K562 (cell line): ENCODE results near the gene HACE1. TPM values are rescaled to one million over a fixed set of nuclear protein-coding genes. Genes with fewer than 3 reads are reported as not detected.

Experiments used
- ATAC-seq: fragments of 200-7000 bp; cut with Tn5 transposase; 3 replicates; pipeline ENCODE4 v1.9.1; 2020; ENCODE audit warnings: moderate library complexity
- BruUV-seq: library from RNA; stranded (reverse); fragments of 400-500 nt; replicated peaks from 2 replicates; lab custom pipeline; 2021; lab: Mats Ljungman, UMichigan
- CTCF ChIA-PET: fragments of 300-600 bp; formaldehyde crosslinking; extraction: SDS; loops from one replicate; lab custom pipeline; 2021; ENCODE audit warnings: low intra/inter-chr PET ratio; lab: Yijun Ruan, JAX
- POLR2A ChIA-PET: fragments of 300-600, 350-650 bp; sonication (Branson Sonifier 250); formaldehyde crosslinking; extraction: SDS; loops from one replicate; lab custom pipeline; 2021; ENCODE audit warnings: antibody characterized with exemption, inconsistent platforms; lab: Yijun Ruan, JAX
- DNase-seq, 4 experiments: peaks; one replicate each; pipeline versions ENCODE4 v3.0.0 to v3.0.0-alpha.2; 2011 to 2018; ENCODE audit warnings: low spot score in 3 of 4, mixed read lengths in 3 of 4; ENCODE audit errors: extremely low read depth in 1 of 4
- FAIRE-seq: peaks from 2 replicates; lab custom pipeline; 2011; peaks lifted over from hg19 to GRCh38; lab: Jason Lieb, UNC
- H2AFZ ChIP-seq: 2 replicates; pipeline ENCODE4 v1.6.0; 2011; ENCODE audit warnings: low read depth, low read length, control low read depth, inconsistent platforms
- H3K27ac ChIP-seq: fragments of 200-600 bp; 3 replicates; pipeline ENCODE4 v1.8.0; 2011; ENCODE audit warnings: low read depth, mild to moderate bottlenecking, control low read depth, inconsistent platforms, low read length, moderate library complexity, mixed read lengths; ENCODE audit errors: extremely low read depth
- H3K27me3 ChIP-seq, 2 experiments: fragments of 300-600 bp in 1 of 2; 2 replicates in 1 of 2; 3 replicates in 1 of 2; pipeline versions ENCODE4 v1.6.0 to v1.8.0; 2011; ENCODE audit warnings: inconsistent platforms in 2 of 2, low read length in 2 of 2, mild to moderate bottlenecking in 1 of 2, mixed read lengths in 1 of 2, moderate library complexity in 1 of 2; ENCODE audit not compliant: control insufficient read depth in 2 of 2, insufficient read depth in 2 of 2
- H3K36me3 ChIP-seq: fragments of 300-600 bp; 3 replicates; pipeline ENCODE4 v1.8.0; 2011; ENCODE audit warnings: mild to moderate bottlenecking, low read length, inconsistent platforms; ENCODE audit not compliant: control insufficient read depth, insufficient read depth
- H3K4me1 ChIP-seq, 2 experiments: fragments of 200-600 bp in 1 of 2; replicated peaks in 1 of 2; 2 replicates in 1 of 2; 3 replicates in 1 of 2; pipeline versions ENCODE4 v1.5.1 to v1.8.0; 2011; ENCODE audit warnings: inconsistent platforms in 2 of 2, low read length in 2 of 2, mild to moderate bottlenecking in 1 of 2, mixed read lengths in 1 of 2, moderate library complexity in 1 of 2; ENCODE audit not compliant: control insufficient read depth in 2 of 2, insufficient read depth in 2 of 2
- H3K4me2 ChIP-seq: 2 replicates; pipeline ENCODE4 v1.6.1; 2011; ENCODE audit warnings: low read length, control low read depth, inconsistent platforms, mixed read lengths; ENCODE audit not compliant: insufficient read depth
- H3K4me3 ChIP-seq: fragments of 200-600 bp; sonication (generic), shearing (Covaris generic); 2 replicates; pipeline ENCODE4 v1.5.1; 2016; ENCODE audit warnings: control low read depth, inconsistent platforms
- H3K79me2 ChIP-seq: fragments of 200-600 bp; 3 replicates; pipeline ENCODE4 v1.8.0; 2011; ENCODE audit warnings: low read length, inconsistent platforms; ENCODE audit not compliant: control insufficient read depth, insufficient read depth
- H3K9ac ChIP-seq, 2 experiments: 2 replicates each; pipeline versions ENCODE4 v1.6.0 to v1.6.1; 2011; ENCODE audit warnings: low read depth in 2 of 2, low read length in 2 of 2, control low read depth in 1 of 2, inconsistent platforms in 1 of 2, mild to moderate bottlenecking in 1 of 2, mixed read lengths in 1 of 2; ENCODE audit not compliant: insufficient read depth in 1 of 2
- H3K9me1 ChIP-seq: one replicate; pipeline ENCODE4 v1.6.0; 2011; ENCODE audit warnings: inconsistent platforms, mild to moderate bottlenecking, low read length, moderate library complexity; ENCODE audit not compliant: control insufficient read depth, insufficient read depth
- H3K9me3 ChIP-seq: replicated peaks from 2 replicates; pipeline ENCODE4 v1.5.1; 2011; ENCODE audit warnings: low read depth, low read length, inconsistent platforms; ENCODE audit not compliant: control insufficient read depth, insufficient read depth
- H4K20me1 ChIP-seq: replicated peaks from 2 replicates; pipeline ENCODE4 v1.6.1; 2011; ENCODE audit warnings: low read length, inconsistent platforms, mixed read lengths; ENCODE audit not compliant: control insufficient read depth, insufficient read depth
- NR2F6 ChIP-seq: fragments of 450-650 bp; formaldehyde crosslinking; IDR thresholded peaks from 2 replicates; pipeline ENCODE4 v1.4.0; 2020; ENCODE audit warnings: mild to moderate bottlenecking
- TCF7 ChIP-seq: sonication (generic); IDR thresholded peaks from 2 replicates; pipeline ENCODE4 v1.6.1; 2016; ENCODE audit warnings: antibody characterized with exemption, borderline replicate concordance
- TCFL5 ChIP-seq: fragments of 250-450 bp; sonication (Bioruptor Pico); conservative IDR thresholded peaks from 2 replicates; pipeline ENCODE4 v1.6.1; 2021; ENCODE audit warnings: mild to moderate bottlenecking, moderate library complexity, matching md5 sums
- TEAD2 ChIP-seq: fragments of 450-650 bp; IDR thresholded peaks from 2 replicates; pipeline ENCODE4 v1.6.1; 2016; ENCODE audit warnings: missing genetic modification characterization, control low read depth, missing compliant biosample characterization
- ZFPM2 ChIP-seq: fragments of 250-450 bp; sonication (Bioruptor Pico); IDR thresholded peaks from 2 replicates; pipeline ENCODE4 v1.5.1; 2022; ENCODE audit warnings: mild to moderate bottlenecking
- ZNF311 ChIP-seq: fragments of 250-450 bp; sonication (Bioruptor Pico); IDR thresholded peaks from 2 replicates; pipeline ENCODE4 v1.4.0; 2020; ENCODE audit warnings: mild to moderate bottlenecking, moderate library complexity
- WGBS: fragments of 100-300 bp; shearing (Covaris generic); methylation state at CpG from one replicate; pipeline ENCODE4 v1.1.6; 2016; ENCODE audit warnings: low coverage, mixed read lengths; ENCODE audit not compliant: insufficient coverage; ENCODE audit errors: missing lambda C conversion rate; 5-methylcytosine and 5-hydroxymethylcytosine counted together
- in situ Hi-C: fragments of 300-500 bp; cut with MboI; formaldehyde crosslinking; loops from 4 replicates; pipeline ENCODE4 v1.15.0; 2018; ENCODE audit warnings: inconsistent platforms, mixed read lengths
- intact Hi-C: fragments of 100-400 bp; cut with micrococcal nuclease; formaldehyde crosslinking; loops from 2 replicates; pipeline ENCODE4 v1.14.2; 2022
- polyA plus RNA-seq, 8 experiments: library from polyadenylated mRNA; depleted of rRNA in 4 of 8; stranded (reverse) in 5 of 8; unstranded in 3 of 8; fragments of >200 nt; fragmentation: Nextera tagmentation in 2 of 8; fragmentation: Illumina TruSeq in 1 of 8; extraction: Ambion mirVana in 2 of 8; extraction: Trizol in 1 of 8; gene quantifications; 2 replicates each; pipeline versions ENCODE4 v1.2.1 to v1.2.3, GENCODE V29; 2011 to 2014; ENCODE audit warnings: inconsistent platforms in 1 of 8, missing spikeins in 1 of 8
- total RNA-seq, 7 experiments: library from RNA; depleted of rRNA in 6 of 7; stranded (reverse); fragments of >200 nt in 6 of 7; fragmentation: Illumina TruSeq in 2 of 7; extraction: Trizol in 2 of 7; gene quantifications; 2 replicates each; pipeline versions ENCODE4 v1.2.1 to v1.2.3, GENCODE V29; 2011 to 2021; ENCODE audit warnings: low replicate concordance in 1 of 7
- TF ChIP-seq, protein P1 (sequence below), 3 experiments: fragments of 200-800 bp in 1 of 3; fragments of 250-450 bp in 1 of 3; fragments of 450-650 bp in 1 of 3; sonication (Bioruptor Pico) in 1 of 3; sonication (Bioruptor generic) in 1 of 3; formaldehyde crosslinking in 1 of 3; IDR thresholded peaks; 2 replicates each; pipeline versions ENCODE4 v1.6.1 to v1.8.0; 2016 to 2022; ENCODE audit warnings: mild to moderate bottlenecking in 2 of 3, missing genetic modification characterization in 2 of 3, missing compliant biosample characterization in 1 of 3, moderate library complexity in 1 of 3

HACE1 gene
- total and polyA plus RNA-seq, 9 of the 15 experiments (the other 6 are each of a cell fraction or from before 2014, with no cell fraction given), result 3.6 to 19.9 (median 9.1) TPM

DNA sequence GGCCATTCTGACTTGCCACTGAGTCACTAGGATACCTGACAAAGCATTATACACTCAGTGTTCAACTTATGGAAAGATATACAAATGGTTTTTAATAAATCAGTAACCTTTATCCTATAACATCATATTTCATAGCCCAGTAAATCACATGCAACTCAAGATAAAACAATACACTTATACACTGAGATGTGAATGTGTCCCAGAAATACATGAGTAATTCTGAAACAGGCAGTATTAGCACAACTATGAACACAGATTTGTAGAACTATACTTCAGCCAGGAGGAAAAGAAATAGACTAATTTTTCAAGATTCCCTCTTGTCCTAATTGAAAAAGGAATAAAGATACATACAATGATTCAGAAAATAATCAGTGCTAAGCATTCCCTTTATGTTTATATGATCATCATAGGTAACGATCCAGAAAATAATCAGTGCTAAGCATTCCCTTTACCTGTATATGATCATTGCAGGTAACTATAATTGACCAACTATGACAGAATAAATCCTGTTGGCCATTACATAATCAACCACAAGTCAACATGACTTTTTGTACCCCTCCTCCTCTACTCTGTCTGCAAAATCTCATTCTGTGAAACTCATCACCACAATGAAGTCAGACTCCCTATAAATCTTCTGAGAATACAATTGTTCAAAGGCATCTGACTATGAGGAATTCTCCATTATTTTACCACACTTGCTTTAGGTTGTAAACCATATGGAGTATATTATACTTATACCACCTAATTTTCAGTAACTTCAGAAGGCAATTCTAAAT, 30.3 kb downstream of the HACE1 start:
- H3K4me1 ChIP-seq, result no peaks in the 10 kb centered on the region
- H3K9me1 ChIP-seq, result no peaks in the 10 kb centered on the region
- H4K20me1 ChIP-seq, result no peaks in the 10 kb centered on the region
- ChIA-PET POLR2A (interaction anchor here (0.9 kb wide), 1 partner anchor 16 kb away, joined by 4 read pairs; no protein-coding TSS in a partner anchor), CTCF (no interaction called here)
- no peak overlapping the region for H3K27ac ChIP-seq
- BruUV-seq, result no TSS peak
- no peak overlapping the region for H2AFZ ChIP-seq
- H3K9me3 ChIP-seq, result no peaks in the 10 kb centered on the region
- TF ChIP-seq ZFPM2 (CRISPR knock-in tag) (no peak), ZNF311 (CRISPR knock-in tag) (no peak), NR2F6 (CRISPR knock-in tag) (no peak), TCF7 (no peak), TEAD2 (no peak), TCFL5 (CRISPR knock-in tag) (no peak)
- TF ChIP-seq, protein P1, sequence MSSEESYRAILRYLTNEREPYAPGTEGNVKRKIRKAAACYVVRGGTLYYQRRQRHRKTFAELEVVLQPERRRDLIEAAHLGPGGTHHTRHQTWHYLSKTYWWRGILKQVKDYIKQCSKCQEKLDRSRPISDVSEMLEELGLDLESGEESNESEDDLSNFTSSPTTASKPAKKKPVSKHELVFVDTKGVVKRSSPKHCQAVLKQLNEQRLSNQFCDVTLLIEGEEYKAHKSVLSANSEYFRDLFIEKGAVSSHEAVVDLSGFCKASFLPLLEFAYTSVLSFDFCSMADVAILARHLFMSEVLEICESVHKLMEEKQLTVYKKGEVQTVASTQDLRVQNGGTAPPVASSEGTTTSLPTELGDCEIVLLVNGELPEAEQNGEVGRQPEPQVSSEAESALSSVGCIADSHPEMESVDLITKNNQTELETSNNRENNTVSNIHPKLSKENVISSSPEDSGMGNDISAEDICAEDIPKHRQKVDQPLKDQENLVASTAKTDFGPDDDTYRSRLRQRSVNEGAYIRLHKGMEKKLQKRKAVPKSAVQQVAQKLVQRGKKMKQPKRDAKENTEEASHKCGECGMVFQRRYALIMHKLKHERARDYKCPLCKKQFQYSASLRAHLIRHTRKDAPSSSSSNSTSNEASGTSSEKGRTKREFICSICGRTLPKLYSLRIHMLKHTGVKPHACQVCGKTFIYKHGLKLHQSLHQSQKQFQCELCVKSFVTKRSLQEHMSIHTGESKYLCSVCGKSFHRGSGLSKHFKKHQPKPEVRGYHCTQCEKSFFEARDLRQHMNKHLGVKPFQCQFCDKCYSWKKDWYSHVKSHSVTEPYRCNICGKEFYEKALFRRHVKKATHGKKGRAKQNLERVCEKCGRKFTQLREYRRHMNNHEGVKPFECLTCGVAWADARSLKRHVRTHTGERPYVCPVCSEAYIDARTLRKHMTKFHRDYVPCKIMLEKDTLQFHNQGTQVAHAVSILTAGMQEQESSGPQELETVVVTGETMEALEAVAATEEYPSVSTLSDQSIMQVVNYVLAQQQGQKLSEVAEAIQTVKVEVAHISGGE (CRISPR knock-in tag; IDR thresholded peaks at IDR 0.05), result no peak
- in situ Hi-C loops (no loop called here), intact Hi-C loops (no loop called here)
- FAIRE-seq (no peak), DNase-seq (no peak), ATAC-seq (no peak)
- no peak overlapping the region for H3K4me2 ChIP-seq
- peaks cover 11% of the 10 kb centered on the region; the same call in 2 of the 3 replicates for H3K36me3 ChIP-seq
- H3K9ac ChIP-seq, result no peak overlapping the region
- no peak overlapping the region for H3K4me3 ChIP-seq
- H3K79me2 ChIP-seq, result no peaks in the 10 kb centered on the region
- 60% methylated on average over 1 of the region's 1 CpG for WGBS
- no peaks in the 10 kb centered on the region for H3K27me3 ChIP-seq
